Activated CD4-positive, CD25-positive, alpha-beta regulatory T cell treated with anti-CD3 and anti-CD28 coated beads, Interleukin-2, amount 50 U/mL, for 16 hours (primary cell): Measurements from ENCODE around the gene SLC36A3.
A peak's percentile ranks its signal among the peaks of the same experiment; 100 is the strongest.
"Not testable (repeated sequence)": the region's sequence is repeated elsewhere in the genome, so short reads cannot be mapped to it uniquely, and the experiment has no call there.

Experiments
- DNase-seq: peaks from one replicate; pipeline ENCODE4 v3.0.0-alpha.2; 2020; ENCODE audit warnings: low read depth, low spot score

SLC36A3 gene

DNA sequence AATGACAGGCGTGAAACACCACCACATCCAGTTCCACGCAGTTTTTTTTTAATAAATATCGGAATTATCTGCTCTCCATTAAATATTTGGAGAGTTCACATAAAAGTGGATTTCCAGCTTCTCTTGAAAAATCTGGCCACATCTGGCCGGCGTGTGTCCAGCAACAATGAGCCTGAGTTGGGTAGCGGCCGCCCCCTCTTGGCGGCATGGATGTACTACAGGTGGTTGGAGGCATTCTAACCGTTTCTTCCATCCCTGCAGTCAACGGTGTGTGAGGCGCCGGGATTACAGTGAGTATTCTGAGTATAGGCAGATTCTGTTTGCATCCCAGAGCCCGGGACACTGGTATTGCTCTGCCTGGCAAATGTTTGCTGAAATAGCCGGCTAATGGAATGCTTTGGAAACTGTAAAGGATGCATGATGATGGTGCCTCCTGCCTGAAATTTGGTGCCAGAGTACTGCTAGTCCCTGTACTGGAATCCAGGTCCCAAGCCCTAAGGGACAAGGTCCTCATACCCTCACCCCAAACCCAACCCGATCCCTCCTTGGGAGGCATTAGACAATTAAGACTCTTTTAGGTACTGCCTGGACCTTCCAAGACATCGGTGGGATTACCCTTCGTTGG lies 64.2 kb downstream of the SLC36A3 start:
- peak; percentile 19 for DNase-seq

DNA sequence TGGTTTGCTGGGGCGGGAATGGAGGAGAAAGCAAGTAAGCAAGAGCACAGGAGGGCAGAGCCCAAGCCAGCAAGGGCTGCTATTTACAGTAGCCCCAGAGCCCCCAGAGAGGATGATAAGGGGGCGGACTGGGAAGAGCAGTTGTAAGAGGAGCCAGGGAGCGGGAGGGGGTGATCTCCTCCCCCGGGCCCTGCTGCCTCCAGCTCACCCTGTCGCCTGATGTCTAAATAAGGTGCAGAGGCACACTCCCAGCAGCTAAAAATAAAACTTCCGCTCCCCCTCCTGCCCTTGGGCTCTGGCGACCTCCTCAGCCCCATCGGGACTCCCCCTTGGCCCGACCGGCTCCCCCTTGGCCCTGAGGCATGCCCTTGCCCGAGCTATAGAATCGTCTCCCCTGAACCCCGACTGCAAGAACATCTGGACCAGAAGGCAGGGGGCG lies 65.2 kb downstream of the SLC36A3 start:
- DNase-seq = no peak

- no peak for DNase-seq
Observed at GRCh38 chr5:151237685-151238084, 65.9 kb downstream of the SLC36A3 start.

GRCh38 chr5:151236888-151237287 lies 66.7 kb downstream of the SLC36A3 start:
- no peak for DNase-seq

DNA sequence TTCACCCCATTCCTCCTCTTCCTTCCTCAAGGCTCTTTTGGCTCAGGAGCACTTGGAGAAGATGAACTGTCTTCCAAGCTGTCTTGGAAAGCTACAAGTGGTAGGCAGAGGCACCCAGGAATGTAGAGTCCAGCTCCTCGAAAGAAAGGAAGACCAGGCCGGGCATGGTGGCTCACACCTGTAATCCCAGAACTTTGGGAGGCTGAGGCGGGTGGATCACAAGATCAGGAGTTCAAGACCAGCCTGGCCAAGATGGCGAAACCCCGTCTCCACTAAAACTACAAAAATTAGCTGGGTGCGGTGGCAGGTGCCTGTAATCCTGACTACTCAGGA lies 68.4 kb downstream of the SLC36A3 start:
- not testable (repeated sequence) for DNase-seq

DNA sequence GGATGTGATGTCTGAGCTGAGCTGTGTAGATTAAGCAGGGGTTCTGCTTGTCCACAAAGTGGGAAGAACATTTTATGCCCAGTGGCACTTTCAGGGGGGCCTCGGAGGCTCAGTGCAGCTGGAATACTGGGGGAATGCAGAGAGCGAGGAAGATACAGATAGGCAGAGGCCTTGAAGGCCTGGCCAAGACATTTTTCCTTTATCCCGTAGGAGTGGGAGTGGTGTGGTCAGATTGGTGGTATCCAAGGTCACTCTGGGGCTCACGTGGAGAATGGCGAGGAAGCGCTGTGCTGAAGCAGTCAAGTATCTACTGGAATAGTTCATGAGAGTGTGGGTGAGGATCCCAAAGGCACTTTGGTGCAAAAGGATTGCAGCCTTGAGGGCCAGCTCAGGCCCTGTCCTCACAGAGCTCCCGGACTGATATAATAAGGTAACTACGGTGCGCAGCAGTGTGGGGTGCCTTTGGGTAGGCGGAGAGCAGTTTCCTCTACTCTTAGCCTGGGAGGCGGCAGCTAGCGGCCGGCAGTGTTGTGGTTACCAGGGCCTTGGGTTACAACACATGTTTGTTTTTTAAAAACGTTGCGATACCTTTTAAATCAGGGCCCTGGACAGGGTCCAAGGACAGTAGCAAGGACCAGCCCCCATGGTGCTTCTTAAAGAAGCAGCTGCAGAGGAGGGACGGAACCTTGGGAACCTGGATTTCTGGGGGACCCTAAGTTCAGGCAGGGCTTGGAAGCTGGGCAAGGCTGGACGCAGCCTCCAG lies 68.9 kb downstream of the SLC36A3 start:
- no peak for DNase-seq

- DNase-seq = no peak
Observed at GRCh38 chr5:151233616-151234085, 69.9 kb downstream of the SLC36A3 start.

GRCh38 chr5:151231359-151231758 lies 72.2 kb downstream of the SLC36A3 start:
- DNase-seq = no peak

DNA sequence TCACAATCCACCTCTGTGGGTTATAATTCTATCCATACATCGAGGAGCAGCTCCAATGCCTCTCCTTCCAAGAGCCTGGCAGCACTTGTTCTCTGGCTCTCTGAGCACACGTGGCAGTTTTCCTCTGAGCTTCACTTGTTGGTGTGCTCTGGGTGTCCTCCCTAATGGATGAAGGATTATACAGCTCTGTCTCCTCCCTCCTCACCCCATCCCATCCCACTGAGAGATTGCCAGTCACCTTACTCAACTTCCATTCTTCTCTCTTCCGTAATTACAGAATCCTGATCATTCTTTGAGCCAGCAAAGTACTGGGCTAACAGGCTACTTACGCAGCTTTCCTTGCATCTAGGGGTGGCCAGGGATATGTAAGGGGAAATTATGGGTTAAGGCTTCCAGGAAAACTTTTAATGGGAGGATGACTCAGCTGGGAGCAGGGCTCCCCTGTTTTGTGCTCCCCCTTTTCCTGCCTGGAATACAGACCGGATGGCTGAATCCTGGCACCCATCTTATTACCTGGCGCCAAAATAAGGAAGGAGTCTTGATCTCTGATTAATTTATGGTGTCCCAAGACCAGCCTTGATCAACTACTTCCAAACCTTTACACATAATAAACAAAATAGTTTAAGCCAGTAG lies 73.4 kb downstream of the SLC36A3 start:
- DNase-seq = no peak

- DNase-seq = no peak
Observed at GRCh38 chr5:151228986-151229385, 74.6 kb downstream of the SLC36A3 start.

DNA sequence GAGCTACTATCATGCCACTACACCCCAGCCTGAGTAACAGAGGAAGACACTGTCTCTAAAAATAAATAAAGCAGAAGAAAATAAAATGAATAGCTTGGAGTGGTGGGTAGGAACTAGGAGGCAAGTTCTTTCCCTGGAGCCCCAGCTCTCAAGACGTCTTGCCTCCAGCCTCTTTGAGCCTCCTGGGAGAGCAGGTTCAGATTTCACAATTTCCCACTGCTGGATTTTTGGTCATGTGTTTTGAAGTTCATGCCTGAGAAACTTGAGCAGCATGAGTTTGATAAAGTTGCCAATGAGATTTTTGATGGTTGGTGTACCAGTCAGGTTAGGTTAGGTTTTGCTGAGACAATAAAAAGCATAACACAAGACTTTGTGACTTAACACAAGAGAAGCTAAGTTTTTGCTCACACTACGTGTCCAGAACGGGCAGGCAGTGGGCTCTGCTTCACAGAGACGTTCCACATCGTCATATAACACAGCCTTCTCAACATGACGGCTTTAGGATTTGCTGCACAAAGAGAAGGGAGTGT lies 75.6 kb downstream of the SLC36A3 start:
- DNase-seq = no peak
